Memory B cell (primary cell): ENCODE data around the gene PHLDB2.

Experiments
- ATAC-seq: fragments of 150-1000 bp; cut with Tn5 transposase; 2 replicates; pipeline ENCODE4 v1.10.0; 2021; ENCODE audit warnings: low read depth, mild to moderate bottlenecking, moderate library complexity
- DNase-seq, 2 donors: peaks; one replicate each; pipeline ENCODE4 v3.0.0; 2022; ENCODE audit warnings: low spot score in 2 of 2
- H3K27ac Mint-ChIP-seq: one replicate; pipeline ENCODE4 v1.8.0; 2022; ENCODE audit warnings: mild to moderate bottlenecking, moderate library complexity, mixed read lengths
- H3K27me3 Mint-ChIP-seq: one replicate; pipeline ENCODE4 v1.8.0; 2022; ENCODE audit warnings: mixed read lengths
- H3K36me3 Mint-ChIP-seq: one replicate; pipeline ENCODE4 v1.8.0; 2022; ENCODE audit warnings: mild to moderate bottlenecking, mixed read lengths
- H3K4me1 Mint-ChIP-seq: one replicate; pipeline ENCODE4 v1.8.0; 2022; ENCODE audit warnings: mixed read lengths
- H3K4me3 Mint-ChIP-seq: one replicate; pipeline ENCODE4 v1.8.0; 2022; ENCODE audit warnings: mild to moderate bottlenecking, moderate library complexity, mixed read lengths
- H3K9me3 Mint-ChIP-seq: one replicate; pipeline ENCODE4 v1.8.0; 2022; ENCODE audit warnings: mixed read lengths

The PHLDB2 gene

GRCh38 chr3:111829023-111829422, 30.0 kb upstream of the PHLDB2 start:
- no peak overlapping the region for H3K4me3 Mint-ChIP-seq
- H3K36me3 Mint-ChIP-seq = no peaks in the 10 kb centered on the region
- H3K4me1 Mint-ChIP-seq = no peaks in the 10 kb centered on the region
- H3K27ac Mint-ChIP-seq = no peak overlapping the region
- DNase-seq = no peak
- no peak for ATAC-seq
- H3K9me3 Mint-ChIP-seq = no peaks in the 10 kb centered on the region
- no peaks in the 10 kb centered on the region for H3K27me3 Mint-ChIP-seq

- no peaks in the 10 kb centered on the region for H3K4me1 Mint-ChIP-seq
- no peak overlapping the region for H3K27ac Mint-ChIP-seq
- no peaks in the 10 kb centered on the region for H3K27me3 Mint-ChIP-seq
- no peaks in the 10 kb centered on the region for H3K9me3 Mint-ChIP-seq
- no peaks in the 10 kb centered on the region for H3K36me3 Mint-ChIP-seq
- no peak overlapping the region for H3K4me3 Mint-ChIP-seq
- no peak for DNase-seq
- ATAC-seq = peak; percentile 41
Measured at GRCh38 chr3:111831840-111832239, 27.2 kb upstream of the PHLDB2 start.

GRCh38 chr3:111837112-111837511, 22.0 kb upstream of the PHLDB2 start:
- Mint-ChIP-seq H3K9me3 (no peaks in the 10 kb centered on the region), H3K27me3 (no peaks in the 10 kb centered on the region), H3K4me1 (no peaks in the 10 kb centered on the region), H3K27ac (no peak overlapping the region), H3K36me3 (no peaks in the 10 kb centered on the region), H3K4me3 (no peak overlapping the region)
- ATAC-seq = no peak
- DNase-seq = no peak

- Mint-ChIP-seq H3K27ac (no peak overlapping the region), H3K4me3 (no peak overlapping the region), H3K27me3 (peaks cover 4% of the 10 kb centered on the region), H3K4me1 (no peaks in the 10 kb centered on the region), H3K9me3 (no peaks in the 10 kb centered on the region), H3K36me3 (no peaks in the 10 kb centered on the region)
- DNase-seq (no peak), ATAC-seq (no peak)
Measured at GRCh38 chr3:111838133-111838532, 20.9 kb upstream of the PHLDB2 start.

GRCh38 chr3:111846039-111846438, 13.0 kb upstream of the PHLDB2 start:
- Mint-ChIP-seq H3K36me3 (peaks cover 1% of the 10 kb centered on the region), H3K27me3 (peaks cover 15% of the 10 kb centered on the region)
- no peak for DNase-seq

GRCh38 chr3:111846717-111847116, 12.3 kb upstream of the PHLDB2 start:
- Mint-ChIP-seq H3K36me3 (peaks cover 1% of the 10 kb centered on the region), H3K27ac (no peak overlapping the region), H3K9me3 (no peaks in the 10 kb centered on the region), H3K4me3 (no peak overlapping the region), H3K27me3 (peaks cover 16% of the 10 kb centered on the region), H3K4me1 (no peaks in the 10 kb centered on the region)
- DNase-seq (no peak), ATAC-seq (no peak)

More at GRCh38 chr3:111846039-111846438, 13.0 kb upstream of the PHLDB2 start:
- Mint-ChIP-seq H3K4me3 (no peak overlapping the region), H3K9me3 (no peaks in the 10 kb centered on the region), H3K27ac (no peak overlapping the region), H3K4me1 (no peaks in the 10 kb centered on the region)
- no peak for ATAC-seq

- H3K27ac Mint-ChIP-seq = no peak overlapping the region
- ATAC-seq = no peak
Measured at GRCh38 chr3:111848283-111848682, 10.8 kb upstream of the PHLDB2 start.

GRCh38 chr3:111848778-111849177, 10.3 kb upstream of the PHLDB2 start:
- ATAC-seq = no peak
- DNase-seq = no peak
- Mint-ChIP-seq H3K4me3 (no peak overlapping the region), H3K36me3 (peaks cover 1% of the 10 kb centered on the region), H3K4me1 (no peaks in the 10 kb centered on the region), H3K9me3 (no peaks in the 10 kb centered on the region), H3K27me3 (peaks cover 12% of the 10 kb centered on the region), H3K27ac (no peak overlapping the region)

More at GRCh38 chr3:111848283-111848682, 10.8 kb upstream of the PHLDB2 start:
- H3K36me3 Mint-ChIP-seq = peaks cover 1% of the 10 kb centered on the region
- H3K4me3 Mint-ChIP-seq = no peak overlapping the region
- no peak for DNase-seq
- H3K9me3 Mint-ChIP-seq = no peaks in the 10 kb centered on the region
- H3K4me1 Mint-ChIP-seq = no peaks in the 10 kb centered on the region
- peaks cover 12% of the 10 kb centered on the region for H3K27me3 Mint-ChIP-seq

- Mint-ChIP-seq H3K4me1 (no peaks in the 10 kb centered on the region), H3K4me3 (no peak overlapping the region), H3K9me3 (no peaks in the 10 kb centered on the region), H3K27ac (no peak overlapping the region), H3K36me3 (peaks cover 1% of the 10 kb centered on the region), H3K27me3 (peaks cover 6% of the 10 kb centered on the region)
- DNase-seq (no peak), ATAC-seq (no peak)
Measured at GRCh38 chr3:111850537-111850936, 8.5 kb upstream of the PHLDB2 start.

GRCh38 chr3:111851511-111851954, 7.5 kb upstream of the PHLDB2 start:
- H3K4me1 Mint-ChIP-seq = no peaks in the 10 kb centered on the region
- no peak overlapping the region for H3K27ac Mint-ChIP-seq
- peaks cover 6% of the 10 kb centered on the region for H3K27me3 Mint-ChIP-seq
- no peak for ATAC-seq
- H3K4me3 Mint-ChIP-seq = no peak overlapping the region
- DNase-seq = no peak
- H3K9me3 Mint-ChIP-seq = no peaks in the 10 kb centered on the region
- H3K36me3 Mint-ChIP-seq = peaks cover 1% of the 10 kb centered on the region

- Mint-ChIP-seq H3K36me3 (peaks cover 3% of the 10 kb centered on the region), H3K4me1 (no peaks in the 10 kb centered on the region), H3K4me3 (no peak overlapping the region), H3K27me3 (peaks cover 8% of the 10 kb centered on the region), H3K27ac (no peak overlapping the region), H3K9me3 (no peaks in the 10 kb centered on the region)
- ATAC-seq = no peak
- no peak for DNase-seq
Measured at GRCh38 chr3:111852540-111852939, 6.5 kb upstream of the PHLDB2 start.

GRCh38 chr3:111853068-111853467, 6.0 kb upstream of the PHLDB2 start:
- Mint-ChIP-seq H3K4me3 (no peak overlapping the region), H3K4me1 (no peaks in the 10 kb centered on the region), H3K36me3 (peaks cover 3% of the 10 kb centered on the region), H3K9me3 (no peaks in the 10 kb centered on the region), H3K27me3 (peaks cover 11% of the 10 kb centered on the region), H3K27ac (no peak overlapping the region)
- DNase-seq (no peak), ATAC-seq (no peak)

GRCh38 chr3:111854990-111855389, 4.1 kb upstream of the PHLDB2 start:
- Mint-ChIP-seq H3K36me3 (peaks cover 3% of the 10 kb centered on the region), H3K4me1 (no peaks in the 10 kb centered on the region), H3K9me3 (no peaks in the 10 kb centered on the region), H3K27me3 (peaks cover 11% of the 10 kb centered on the region), H3K27ac (no peak overlapping the region), H3K4me3 (no peak overlapping the region)
- DNase-seq (no peak), ATAC-seq (no peak)

- Mint-ChIP-seq H3K27me3 (peaks cover 11% of the 10 kb centered on the region), H3K4me1 (peaks cover 4% of the 10 kb centered on the region), H3K9me3 (no peaks in the 10 kb centered on the region), H3K27ac (no peak overlapping the region), H3K4me3 (no peak overlapping the region), H3K36me3 (peaks cover 2% of the 10 kb centered on the region)
- DNase-seq = no peak
- no peak for ATAC-seq
Measured at GRCh38 chr3:111856501-111856900, 2.6 kb upstream of the PHLDB2 start.

- DNase-seq (no peak), ATAC-seq (no peak)
- Mint-ChIP-seq H3K4me1 (peaks cover 4% of the 10 kb centered on the region), H3K36me3 (peaks cover 2% of the 10 kb centered on the region), H3K9me3 (no peaks in the 10 kb centered on the region), H3K27me3 (peaks cover 12% of the 10 kb centered on the region), H3K27ac (no peak overlapping the region), H3K4me3 (no peak overlapping the region)
Measured at GRCh38 chr3:111857474-111857873, 1.6 kb upstream of the PHLDB2 start.
